Colon (tissue), 2 donors: ENCODE measurements around the gene HIVEP2.

Source experiments
- FAIRE-seq: peaks from 2 replicates; lab custom pipeline; 2012; peaks lifted over from hg19 to GRCh38; lab: Jason Lieb, UNC
- donor health status: control.
- donor health status: control.

HIVEP2 gene

DNA sequence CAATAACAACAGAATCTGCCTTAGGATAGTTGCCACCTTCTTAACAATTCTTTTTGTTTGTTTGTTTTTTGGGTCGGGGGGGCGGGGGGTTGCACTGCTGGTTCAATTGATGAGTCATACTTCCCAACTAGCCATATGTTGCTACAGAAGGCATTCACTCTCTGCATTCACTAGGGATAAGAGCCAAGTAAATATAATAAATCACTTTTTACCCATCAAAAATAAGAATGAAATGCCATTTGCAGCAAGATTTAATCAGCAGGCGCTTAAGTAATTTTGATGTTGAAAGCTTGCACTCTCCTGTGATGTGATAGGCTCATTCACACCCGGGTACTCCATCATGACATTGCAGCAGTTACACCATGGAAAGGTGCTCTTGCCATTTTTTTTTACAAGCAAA lies 209.8 kb downstream of the HIVEP2 start:
- FAIRE-seq = no peak

DNA sequence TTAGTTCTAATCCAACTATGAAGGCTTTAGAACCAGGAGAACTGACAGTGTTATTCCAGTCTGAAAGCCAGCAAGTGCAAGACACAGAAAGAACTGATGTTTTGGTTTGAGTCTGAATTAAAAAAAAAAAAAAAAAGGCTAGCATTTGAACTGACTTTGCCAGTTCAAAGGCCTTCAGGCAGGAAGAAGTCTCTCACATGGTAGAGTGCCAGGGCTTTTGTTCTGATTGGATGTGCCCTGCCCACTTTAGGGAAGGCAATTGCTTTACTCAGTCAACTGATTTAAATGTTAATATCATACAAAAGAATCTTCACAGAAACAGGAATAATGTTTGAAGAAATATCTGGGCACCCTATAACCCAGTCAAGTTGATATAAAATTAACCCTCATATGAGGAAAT lies 212.2 kb downstream of the HIVEP2 start:
- FAIRE-seq = no peak

DNA sequence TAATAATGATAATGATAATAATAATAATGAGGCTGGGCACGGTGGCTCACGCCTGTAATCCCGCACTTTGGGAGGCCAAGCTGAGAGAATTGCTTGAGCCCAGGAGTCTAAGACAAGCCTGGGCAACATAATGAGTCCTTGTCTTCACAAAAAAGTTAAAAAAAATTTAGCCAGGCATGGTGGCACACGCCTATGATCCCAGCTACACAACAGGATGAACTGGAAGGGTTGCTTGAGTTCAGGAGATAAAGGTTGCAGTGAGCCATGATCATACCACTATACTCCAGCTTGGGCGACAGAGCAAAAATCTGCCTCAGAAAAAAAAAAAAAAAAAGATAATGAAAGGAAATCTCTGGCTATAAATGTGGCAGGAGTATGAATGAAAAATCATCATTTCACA lies 213.4 kb downstream of the HIVEP2 start:
- no peak for FAIRE-seq

DNA sequence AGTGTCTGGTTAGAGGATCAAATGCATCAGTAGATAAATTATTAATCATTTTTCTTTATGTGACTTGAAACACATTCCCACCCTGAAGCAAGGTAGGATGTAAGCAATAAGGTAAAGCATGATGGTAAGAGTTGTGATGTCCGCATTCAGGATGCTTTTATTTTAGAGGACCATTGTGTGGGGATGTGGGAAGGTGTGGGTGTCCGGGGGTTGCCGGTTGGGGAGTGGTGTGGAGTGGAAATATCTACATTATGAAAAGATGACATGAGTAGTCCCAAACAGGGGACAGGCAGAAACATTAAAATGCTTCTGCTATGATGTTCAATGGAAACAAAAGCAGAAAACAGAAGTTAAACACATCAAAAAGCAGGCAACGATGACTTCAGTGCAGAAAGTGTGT lies 215.4 kb downstream of the HIVEP2 start:
- FAIRE-seq = no peak

DNA sequence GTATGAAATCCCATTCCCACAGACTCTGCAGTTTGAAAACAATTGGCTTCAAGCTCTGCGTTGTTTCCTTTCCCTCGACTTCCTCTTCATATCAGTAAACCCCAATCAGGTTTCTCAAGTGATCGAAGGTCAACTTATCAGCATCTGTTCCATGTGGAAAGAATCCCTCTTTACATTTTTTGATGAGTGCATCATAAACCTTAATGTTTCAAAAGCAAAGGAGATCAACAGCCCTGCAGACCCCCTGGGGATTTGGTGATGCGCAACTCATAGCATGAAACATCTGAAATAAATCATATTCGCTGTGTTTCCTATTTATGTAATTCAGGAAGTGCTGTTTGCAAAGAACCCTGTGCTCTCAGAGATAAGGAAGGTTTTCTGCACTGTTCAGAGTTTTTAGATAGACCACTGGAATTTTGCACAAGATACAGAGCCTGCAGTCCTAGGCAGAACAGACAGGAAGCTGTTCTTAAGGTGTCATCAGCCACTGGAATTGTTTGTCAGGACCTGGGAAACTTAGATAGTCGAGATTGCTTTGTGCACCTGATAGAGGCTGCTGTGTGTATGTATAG lies 216.0 kb downstream of the HIVEP2 start:
- no peak for FAIRE-seq

DNA sequence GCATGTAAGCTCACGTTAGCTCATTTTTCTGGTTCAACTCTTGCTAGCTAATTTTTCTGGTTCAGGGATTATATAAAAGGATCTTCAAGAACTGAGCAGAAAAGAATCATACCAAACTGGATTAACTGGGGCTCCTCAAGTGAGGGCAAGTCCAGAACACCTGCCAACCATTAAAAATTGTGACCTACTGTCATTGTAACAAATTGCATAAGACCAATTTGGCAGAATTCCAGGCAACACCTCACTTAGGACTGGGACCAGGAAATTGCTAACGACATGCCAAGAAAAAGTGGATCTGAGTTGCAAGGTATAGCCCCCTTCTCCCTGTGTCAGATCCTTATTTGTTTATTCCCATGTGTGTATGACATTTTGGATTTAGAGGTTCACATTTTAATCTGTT lies 216.6 kb downstream of the HIVEP2 start:
- FAIRE-seq = no peak

DNA sequence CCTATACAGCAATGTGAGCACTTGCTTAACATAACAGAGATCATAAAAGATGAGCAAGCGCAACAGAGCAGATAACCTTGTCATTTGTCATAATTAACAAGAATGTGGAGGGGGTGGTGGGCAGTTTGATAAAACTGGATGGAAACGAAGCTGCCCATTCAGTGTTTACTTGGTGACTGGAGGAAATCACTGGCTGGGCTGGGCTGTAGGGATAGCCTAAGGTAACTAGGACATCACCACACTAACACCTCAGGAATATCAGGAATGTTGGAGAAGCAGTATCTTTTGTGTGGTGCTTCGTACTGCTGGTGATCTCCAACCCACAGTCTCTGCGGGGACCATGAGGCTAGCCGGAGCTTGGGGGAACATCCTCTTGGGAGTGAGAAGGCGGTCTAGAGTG lies 218.4 kb downstream of the HIVEP2 start:
- FAIRE-seq = no peak

DNA sequence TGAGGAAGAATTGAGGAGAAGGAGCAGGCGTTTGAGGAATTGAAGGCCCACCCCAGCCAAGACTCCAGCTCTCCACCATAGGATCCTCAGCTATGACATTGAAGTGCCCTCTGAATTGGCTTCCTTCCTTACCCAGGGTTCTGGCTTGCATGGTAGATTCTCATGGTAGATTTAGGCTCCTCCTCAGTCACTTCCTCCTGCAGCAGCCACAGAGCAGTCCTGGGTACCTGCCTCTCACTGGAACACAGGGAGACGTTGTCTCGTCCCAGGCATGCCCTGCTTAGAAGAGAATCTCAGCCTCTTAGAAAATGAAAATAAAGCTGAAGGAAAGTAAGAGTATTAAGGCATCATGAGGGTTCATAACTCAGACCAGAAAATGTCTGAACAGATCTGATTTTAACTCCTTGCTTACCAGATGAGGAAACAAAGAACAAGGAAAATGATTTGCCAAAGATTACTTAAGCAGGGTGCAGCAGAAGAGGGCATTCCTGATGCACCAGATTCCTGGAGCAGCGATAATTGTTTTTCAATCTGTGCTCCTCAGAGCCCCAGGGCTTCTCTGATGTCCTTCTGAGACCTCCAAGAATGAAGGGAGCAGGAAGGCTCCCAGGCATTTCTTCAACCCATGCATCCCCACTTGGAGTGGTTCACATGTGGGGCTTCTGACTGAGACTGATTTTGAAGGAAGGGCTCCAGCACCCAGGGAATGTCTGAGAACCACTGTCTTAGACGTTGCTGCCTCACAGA lies 219.8 kb downstream of the HIVEP2 start:
- FAIRE-seq = no peak

DNA sequence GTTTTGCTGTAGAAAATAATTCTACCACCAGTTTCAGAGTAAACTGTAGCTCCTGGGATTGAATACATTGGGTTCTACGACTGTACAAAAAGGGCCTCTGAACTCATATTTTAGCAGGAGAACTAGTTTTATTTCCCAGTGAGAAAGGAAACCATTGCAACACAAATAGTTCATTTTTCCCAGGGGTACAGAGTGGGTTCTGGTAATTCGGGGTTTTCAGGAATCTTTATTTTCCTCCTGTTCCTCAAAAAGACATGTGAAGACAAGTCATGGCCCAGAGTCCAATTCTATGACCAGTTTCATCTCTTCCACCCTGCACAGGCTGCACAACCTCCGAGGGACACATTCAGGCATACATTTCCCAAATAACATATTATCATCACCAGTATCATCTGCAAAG lies 222.1 kb downstream of the HIVEP2 start:
- no peak for FAIRE-seq

DNA sequence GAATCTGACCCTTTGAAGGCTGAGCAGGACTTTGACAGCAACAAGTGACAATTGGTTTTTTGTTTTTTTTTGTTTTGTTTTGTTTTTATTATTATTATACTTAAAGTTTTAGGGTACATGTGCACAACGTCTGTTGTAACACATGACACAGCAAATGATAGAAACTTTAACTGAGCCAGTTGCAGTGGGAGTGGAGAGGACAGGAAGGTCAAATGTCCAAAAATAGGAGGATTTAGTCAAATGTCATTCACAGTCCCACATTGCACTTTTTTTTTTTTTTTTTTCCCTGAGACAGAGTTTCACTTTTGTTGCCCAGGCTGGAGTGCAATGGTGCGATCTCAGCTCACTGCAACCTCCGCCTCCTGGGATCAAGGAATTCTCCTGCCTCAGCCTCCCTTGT lies 223.0 kb downstream of the HIVEP2 start:
- FAIRE-seq = no peak

DNA sequence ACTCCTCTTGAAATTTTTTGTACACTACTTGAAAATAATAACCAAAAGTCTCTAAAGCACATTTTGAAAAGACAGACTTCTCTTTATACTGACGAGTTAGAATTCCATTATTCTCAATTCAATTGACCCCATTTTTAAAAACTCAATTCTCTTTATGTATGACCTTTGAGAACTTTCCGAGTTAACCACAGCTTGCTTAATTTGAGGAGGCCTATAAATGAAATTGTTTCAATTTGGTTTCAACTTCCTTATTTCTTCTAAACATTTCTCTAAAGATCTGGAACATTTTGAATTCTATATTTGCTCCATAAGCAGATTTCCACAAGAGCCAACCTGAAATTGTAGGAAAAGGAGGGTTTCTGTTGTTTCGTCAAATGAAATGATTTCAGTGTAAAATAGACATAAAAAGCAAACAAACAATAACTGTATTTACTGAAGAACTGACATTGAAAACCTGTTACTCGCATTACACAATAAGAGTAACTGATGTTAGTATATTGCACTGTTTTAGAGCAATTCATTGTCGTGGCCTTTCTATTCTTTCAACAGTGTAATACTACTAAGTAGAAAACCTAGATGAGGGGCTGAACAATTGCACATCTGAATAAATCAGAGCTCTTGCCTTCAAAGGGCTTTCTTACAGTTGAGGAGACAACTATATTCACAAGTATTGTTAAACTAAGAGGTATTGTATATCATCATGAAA lies 223.6 kb downstream of the HIVEP2 start:
- no peak for FAIRE-seq

DNA sequence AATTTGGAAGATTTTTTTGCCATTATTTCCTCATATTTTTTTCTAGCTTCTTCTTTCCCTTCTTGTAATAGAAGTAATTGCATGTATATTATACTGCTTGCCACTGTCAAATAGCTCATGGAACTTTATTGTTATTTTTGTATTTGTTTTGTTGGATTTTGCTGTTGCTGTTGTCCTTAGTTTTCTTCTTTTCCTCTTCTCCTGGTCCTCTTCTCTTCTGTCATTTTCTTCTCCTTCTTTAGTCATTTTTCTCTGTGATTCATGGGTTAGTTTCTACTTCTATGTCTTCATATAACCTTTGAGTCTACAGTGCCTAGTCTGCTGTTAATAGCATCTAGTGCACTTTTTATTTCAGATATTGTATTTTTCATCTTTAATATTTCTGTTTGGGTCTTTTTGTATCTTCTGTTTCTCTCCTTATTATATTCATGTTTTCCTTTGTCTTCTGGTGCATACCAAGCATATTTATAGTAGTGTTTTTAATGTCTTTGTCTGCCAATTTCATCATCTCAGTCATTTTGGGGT lies 226.2 kb downstream of the HIVEP2 start:
- FAIRE-seq = no peak

DNA sequence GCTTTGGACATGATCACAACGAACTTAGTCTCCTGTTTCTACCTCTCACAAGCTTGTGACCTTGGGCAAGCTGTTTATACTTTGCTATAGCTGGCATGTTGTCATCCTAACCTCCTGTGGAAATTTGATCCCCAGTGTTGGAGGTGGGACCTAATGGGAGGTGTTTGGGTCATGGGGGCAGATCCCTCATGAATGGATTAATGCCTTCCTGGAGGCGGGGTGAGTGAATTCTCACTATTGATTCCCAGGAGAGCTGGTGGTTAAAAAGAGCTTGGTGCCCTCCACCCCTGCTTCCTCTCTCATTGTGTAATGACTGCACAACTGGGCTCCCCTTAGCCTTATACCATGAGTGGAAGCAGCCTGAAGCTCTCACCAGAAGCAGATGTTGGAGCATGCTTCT lies 228.9 kb downstream of the HIVEP2 start:
- no peak for FAIRE-seq

DNA sequence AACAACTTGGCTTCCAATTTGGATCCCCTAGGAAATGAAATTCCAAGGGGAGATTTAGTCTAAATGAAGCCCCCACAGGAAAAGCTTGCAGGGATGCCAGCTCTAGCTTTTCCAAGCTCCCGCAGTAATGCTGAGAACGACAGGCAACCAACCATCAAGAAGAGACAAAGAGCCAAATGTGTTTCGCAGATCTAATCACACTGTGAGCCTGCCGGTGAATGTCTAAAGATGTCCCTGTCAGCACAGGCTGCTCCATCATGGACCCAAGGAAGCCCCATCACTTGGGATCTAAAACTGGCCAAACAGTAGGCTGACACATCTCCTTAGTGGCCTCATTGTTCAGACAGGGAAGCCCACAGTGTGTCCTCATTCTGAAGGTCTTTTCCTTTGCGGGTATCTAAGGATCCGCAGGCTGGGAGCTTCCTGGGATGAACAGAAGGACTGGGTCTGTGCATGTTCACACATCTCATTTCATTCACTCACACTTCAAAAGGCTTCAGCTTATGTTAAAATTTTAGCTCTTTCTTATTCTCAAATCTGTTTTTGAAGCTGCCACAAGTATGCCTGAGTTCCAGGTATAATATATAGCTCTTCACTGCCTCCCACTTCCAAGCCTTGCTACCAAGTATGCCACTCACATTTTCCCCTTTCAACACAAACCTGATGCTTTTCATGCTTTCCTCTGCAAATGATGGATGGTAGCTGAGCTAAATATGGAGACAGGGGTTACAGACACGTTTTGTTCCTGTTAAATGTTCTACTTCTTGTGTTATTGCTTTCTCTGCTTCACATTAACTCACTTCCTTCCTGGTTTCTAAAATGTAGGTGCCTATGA lies 229.8 kb downstream of the HIVEP2 start:
- FAIRE-seq = no peak

DNA sequence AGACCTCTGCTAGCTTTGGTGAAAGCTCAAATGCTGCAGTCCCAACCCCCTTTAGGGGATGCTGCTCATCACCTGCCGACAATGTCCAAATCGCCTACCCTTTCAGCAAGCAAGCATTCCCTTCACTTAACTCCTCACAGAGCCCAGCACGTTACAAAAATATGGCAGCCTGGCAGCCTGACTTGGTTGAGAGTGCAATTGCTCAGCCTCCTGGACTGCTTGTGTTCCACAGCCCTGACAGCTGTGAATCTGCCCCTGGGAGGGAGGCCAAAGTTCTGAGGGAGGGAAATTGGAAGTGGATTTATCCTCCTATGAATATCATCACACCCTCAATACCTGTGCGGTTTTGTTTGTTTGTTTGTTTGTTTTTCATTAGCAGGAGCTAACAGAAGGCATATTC lies 231.0 kb downstream of the HIVEP2 start:
- no peak for FAIRE-seq

DNA sequence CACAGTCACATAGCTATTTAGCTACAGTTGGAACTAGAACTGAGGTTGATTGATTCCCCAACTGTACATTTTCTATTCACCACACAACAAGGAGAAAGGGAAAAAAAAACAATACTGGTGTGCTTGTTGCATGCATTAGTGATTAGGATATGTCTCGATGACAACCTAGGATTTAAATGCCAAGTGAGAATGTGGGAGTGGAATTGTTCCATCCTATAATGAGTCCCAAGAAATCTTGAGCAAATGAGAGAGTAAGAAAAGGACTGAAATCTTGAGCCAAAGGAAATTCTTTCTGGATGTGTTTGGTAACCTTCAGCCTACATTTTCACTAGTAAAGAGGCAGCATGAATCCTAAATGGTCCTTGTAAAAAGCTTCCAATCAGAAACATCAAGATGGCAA lies 232.7 kb downstream of the HIVEP2 start:
- no peak for FAIRE-seq

DNA sequence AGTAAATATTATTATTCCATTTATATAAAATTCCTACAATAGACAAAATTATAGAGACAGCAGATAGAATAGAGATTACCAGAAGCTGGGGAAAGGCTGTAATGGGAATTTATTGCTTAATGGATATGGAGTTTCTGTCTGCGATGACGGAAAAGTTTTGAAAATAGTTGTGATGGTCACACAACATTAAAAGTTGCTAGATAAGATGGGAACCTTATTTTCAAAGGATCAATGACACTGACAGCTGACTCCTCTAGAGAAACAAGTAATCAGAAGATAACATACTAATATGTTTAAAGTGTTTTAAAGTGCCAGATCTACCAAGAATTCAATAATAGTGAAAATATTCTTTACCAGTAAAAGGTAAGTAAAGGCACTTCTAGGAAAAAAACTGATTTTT lies 236.3 kb downstream of the HIVEP2 start:
- no peak for FAIRE-seq

DNA sequence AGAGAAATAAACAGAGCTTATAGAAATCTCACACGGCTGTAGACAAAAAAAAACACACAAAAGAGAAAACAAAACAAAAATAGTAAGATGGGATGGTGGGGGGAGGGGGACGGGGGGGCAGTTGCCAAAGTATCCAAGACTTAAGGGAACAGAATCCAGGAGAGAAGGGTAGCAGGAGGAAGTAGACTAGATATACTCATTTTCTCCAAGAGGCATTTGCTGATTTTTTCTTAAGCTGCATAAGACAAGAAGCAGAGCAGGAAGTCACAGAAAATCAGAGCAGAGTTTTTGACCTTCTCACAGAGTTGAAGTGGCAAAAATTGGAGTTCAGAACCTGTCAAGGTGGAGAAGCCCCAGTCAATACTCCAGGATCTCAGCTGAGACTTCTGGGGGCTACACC lies 237.7 kb downstream of the HIVEP2 start:
- no peak for FAIRE-seq

DNA sequence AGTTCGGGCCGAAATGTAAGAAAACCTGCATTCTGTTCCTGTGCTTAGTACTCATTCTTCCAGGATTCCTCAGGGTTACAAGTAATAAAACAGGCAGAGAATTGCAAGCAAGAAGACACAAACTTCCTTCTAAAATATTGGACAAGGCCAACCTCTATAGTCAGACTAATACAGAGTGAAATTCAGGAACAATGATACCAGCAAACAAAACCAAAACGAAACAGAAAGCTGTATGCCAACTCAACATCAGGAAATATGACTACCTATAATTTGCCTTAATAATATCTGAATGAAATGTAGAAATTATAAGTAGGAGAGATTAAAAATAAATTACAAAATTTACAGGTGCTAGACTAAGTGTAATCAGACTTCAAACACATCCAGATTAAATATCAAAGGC lies 238.8 kb downstream of the HIVEP2 start:
- no peak for FAIRE-seq

DNA sequence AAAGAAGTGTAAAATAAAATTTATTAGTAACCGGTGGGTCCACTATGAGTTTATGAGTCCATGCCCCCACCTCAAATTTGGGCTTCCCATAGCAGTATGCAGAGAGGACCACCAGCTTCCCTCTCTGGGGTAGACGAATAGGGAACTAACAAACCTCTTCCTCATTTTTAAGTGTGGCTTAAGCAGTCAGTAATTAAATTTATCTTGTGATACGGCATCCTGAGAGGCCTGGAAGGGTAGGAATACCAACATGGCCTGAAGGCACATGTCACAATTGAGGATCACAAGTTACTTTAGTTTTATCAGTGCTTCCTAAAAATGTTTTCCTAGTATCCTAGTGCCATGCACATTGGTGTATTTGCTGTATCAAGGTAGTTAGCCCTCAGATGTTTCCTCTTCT lies 239.9 kb downstream of the HIVEP2 start:
- no peak for FAIRE-seq

DNA sequence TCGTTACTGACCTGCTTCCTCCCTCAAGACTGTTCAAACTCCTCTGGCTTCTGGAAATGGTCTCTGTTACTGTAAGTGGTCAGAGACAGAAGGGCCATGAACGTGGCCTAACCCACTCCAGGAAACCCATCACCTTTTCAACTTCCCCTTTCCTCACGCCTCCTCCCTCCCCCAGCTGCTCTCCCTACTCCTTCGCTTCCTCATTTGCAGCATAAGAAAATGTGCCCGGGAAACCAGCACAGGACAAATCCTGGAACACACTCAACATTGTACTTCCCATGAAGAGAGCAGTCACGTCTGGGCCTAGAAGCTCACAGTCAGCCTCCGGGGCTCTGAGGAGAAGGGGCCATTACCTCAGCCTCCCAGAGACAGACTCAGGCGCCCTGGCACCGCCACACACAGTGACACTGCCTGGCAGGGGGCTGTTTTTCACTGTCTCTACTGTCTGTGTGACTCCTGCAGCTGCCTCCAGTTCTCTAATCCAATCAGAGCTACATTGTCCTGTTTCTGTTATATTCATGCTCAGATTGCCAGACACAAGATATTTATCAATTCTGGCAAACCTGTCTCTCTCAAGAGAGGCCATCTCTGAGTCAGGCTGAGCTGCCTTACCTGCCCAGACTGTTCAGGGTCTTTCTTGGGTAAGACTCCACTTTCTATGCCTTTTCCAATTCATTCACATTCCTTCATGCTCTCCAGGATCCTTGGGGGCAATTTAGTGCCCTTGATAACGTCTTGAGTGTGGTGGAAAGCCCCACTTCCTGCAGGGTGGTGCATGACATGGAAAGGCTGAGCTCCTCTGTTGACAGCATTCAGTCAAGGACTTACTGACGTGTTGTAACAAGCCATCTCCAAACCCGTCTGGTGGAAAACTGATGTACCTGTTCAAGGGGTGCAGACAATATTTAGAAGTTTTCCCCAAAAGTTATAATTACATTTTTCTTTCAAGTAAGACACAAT lies 242.2 kb downstream of the HIVEP2 start:
- FAIRE-seq = no peak
